ENCODE data around the gene CCSER1.

GRCh38 chr4:91092398-91092980, 965.3 kb downstream of the CCSER1 start:
- TF ChIP-seq EZH2phosphoT487 (IDR thresholded peaks at IDR 0.05; ENCODE audit: insufficient read depth, low read depth) (no peak), EZH2 (IDR thresholded peaks at IDR 0.05; ENCODE audit: insufficient read depth, poor library complexity, severe bottlenecking) (no peak)

Measured in GM23248 (cell line).